NB4 (cell line): ENCODE measurements around the gene SLC12A5.

Experiments
- CTCF ChIP-seq: IDR thresholded peaks from one replicate; pipeline ENCODE4 v1.5.1; 2012; ENCODE audit warnings: low read depth, low read length
- MAX ChIP-seq: IDR thresholded peaks from 2 replicates; pipeline ENCODE4 v1.6.1; 2011; ENCODE audit warnings: low read depth, low read length
- MYC ChIP-seq: IDR thresholded peaks from 2 replicates; pipeline ENCODE4 v1.6.1; 2011; ENCODE audit warnings: low read depth, low read length
- POLR2A ChIP-seq: IDR thresholded peaks from 2 replicates; pipeline ENCODE4 v1.6.1; 2011; ENCODE audit warnings: mild to moderate bottlenecking; ENCODE audit not compliant: insufficient read length; ENCODE audit errors: extremely low read depth

- TF ChIP-seq CTCF: no peak
- no peak for TF ChIP-seq POLR2A
- no peak for TF ChIP-seq MAX
- TF ChIP-seq MYC: no peak
Observed at GRCh38 chr20:46084805-46085178, 55.8 kb downstream of the SLC12A5 start.
